ENCODE results near the gene GAL3ST2. TPM values are rescaled to one million over a fixed set of nuclear protein-coding genes. Genes with fewer than 3 reads are reported as not detected.
"Not testable (repeated sequence)": the region's sequence is repeated elsewhere in the genome, so short reads cannot be mapped to it uniquely, and the experiment has no call there.

The GAL3ST2 gene
- polyA plus RNA-seq, 1 experiment, result not detected

DNA sequence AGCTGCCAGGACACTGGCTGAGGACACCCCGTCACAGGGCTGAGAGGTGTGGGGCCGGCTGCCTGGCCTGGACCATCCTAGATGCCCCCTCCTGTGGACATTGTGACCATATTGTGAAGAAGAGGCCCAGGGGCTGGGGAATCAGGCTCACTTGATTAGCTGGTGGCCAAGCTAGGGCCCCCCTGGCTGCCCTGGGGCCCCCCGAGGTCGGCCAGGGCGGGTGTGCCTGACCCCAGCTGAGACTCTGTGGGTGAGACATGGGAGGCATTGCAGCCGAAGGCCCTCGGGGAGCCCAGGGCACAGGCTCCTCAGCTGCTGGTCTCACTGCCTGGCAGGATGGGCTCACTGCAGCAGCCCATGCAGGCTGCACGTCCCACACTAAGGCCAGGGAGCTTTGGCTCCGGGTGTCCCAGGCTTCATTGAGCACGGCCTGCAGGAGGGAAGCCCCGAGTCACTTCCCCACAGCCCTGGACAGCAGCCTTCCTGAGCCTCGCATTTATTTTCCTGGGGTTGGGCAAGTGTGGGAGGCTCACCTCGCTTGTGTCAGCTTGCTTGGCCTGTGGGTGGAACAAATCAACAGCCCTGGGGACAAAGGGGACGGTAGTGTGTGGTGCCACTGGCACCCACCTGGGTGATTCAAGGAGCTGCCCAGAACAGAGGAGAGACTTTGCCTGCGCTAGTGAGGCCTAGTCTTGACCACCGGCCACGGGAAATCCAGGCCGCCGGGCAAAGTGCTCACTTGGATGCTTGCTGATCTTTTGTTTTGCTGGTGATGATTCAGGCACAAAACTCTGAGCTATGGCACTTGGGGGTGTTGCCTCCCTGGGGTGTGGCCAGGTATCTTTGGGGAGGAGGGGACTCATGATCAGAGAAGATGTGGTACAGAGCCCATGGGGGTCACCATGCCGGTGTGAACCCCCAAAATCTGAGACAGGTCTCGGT, 1.3 kb downstream of the GAL3ST2 start:
- DNase-seq (ENCODE audit: low read depth, low spot score), result no peak
- ChIA-PET CTCF (no interaction called here), POLR2A (no interaction called here)
- TF ChIP-seq CTCF (IDR thresholded peaks at IDR 0.05; ENCODE audit: low read depth, low read length), result no peak
- Histone ChIP-seq H3K9me3 (ENCODE audit: control insufficient read depth, insufficient read depth, low read length) (no peaks in the 10 kb centered on the region; the same call in none of the 2 replicates), H3K27me3 (ENCODE audit: control insufficient read depth, insufficient read depth, low read length) (no peaks in the 10 kb centered on the region), H3K27ac (ENCODE audit: low read depth, low read length) (no peak overlapping the region), H3K4me3 (ENCODE audit: low read depth, low read length) (no peak overlapping the region)

- no peak for DNase-seq (ENCODE audit: low read depth, low spot score)
- TF ChIP-seq CTCF (IDR thresholded peaks at IDR 0.05; ENCODE audit: low read depth, low read length), result no peak
- Histone ChIP-seq H3K9me3 (ENCODE audit: control insufficient read depth, insufficient read depth, low read length) (no peaks in the 10 kb centered on the region; the same call in none of the 2 replicates), H3K27ac (ENCODE audit: low read depth, low read length) (no peak overlapping the region), H3K27me3 (ENCODE audit: control insufficient read depth, insufficient read depth, low read length) (no peaks in the 10 kb centered on the region), H3K4me3 (ENCODE audit: low read depth, low read length) (no peak overlapping the region)
- ChIA-PET CTCF (no interaction called here), POLR2A (no interaction called here)
Measured at GRCh38 chr2:241780939-241781569, 4.4 kb downstream of the GAL3ST2 start.

GRCh38 chr2:241782053-241782452, 5.4 kb downstream of the GAL3ST2 start:
- H3K4me3 ChIP-seq (ENCODE audit: low read depth, low read length); DNase-seq (ENCODE audit: low read depth, low spot score); H3K9me3 ChIP-seq (ENCODE audit: control insufficient read depth, insufficient read depth, low read length); CTCF ChIA-PET; H3K27ac ChIP-seq (ENCODE audit: low read depth, low read length); H3K27me3 ChIP-seq (ENCODE audit: control insufficient read depth, insufficient read depth, low read length); POLR2A ChIA-PET: not testable (repeated sequence)

DNA sequence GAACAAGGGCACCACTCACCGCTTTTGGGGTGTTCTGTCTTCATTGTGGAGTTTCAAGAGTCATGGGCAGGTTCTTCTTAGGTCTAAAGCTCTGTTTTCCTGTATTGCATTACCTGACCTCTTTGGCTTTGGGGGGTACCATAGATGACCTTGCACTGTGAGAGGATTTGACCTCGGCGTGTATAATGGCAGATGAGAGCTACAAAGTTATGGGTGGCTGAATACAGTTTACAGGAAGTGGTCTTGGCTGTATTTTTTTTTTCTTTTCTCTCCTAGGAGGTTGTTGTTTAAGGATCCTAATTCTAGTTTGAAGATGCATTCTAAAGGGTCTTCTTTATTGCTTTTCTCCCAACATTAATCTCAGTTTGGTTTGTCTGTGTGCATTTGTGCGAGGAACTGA, 11.5 kb downstream of the GAL3ST2 start:
- ChIA-PET POLR2A (no interaction called here), CTCF (no interaction called here)
- DNase-seq (ENCODE audit: low read depth, low spot score), result no peak
- TF ChIP-seq CTCF (IDR thresholded peaks at IDR 0.05; ENCODE audit: low read depth, low read length), result no peak
- peaks cover 2% of the 10 kb centered on the region for H3K27me3 ChIP-seq (ENCODE audit: control insufficient read depth, insufficient read depth, low read length)
- no peak overlapping the region for H3K4me3 ChIP-seq (ENCODE audit: low read depth, low read length)
- peaks cover 3% of the 10 kb centered on the region; the same call in 1 of the 2 replicates for H3K9me3 ChIP-seq (ENCODE audit: control insufficient read depth, insufficient read depth, low read length)
- no peak overlapping the region for H3K27ac ChIP-seq (ENCODE audit: low read depth, low read length)

DNA sequence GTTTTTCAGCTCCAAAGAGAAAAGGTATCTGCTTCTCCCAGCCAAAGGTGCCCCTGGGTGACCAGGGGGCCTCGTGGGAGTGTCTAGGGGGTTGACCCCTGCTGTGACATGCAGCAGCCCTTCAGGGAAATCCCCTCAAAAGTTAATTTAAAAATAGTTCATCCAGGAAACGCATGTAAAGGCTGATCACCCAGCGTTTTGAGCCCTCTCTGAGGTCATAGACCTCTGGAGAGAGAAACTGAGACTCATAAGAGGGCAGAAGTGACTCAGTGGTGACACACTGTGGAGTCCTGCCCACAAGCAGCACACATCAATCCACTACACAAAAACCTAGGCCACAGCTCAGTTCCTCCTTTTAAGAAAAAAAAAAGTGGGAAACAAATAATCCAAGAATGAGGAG, 11.9 kb downstream of the GAL3ST2 start:
- peaks cover 3% of the 10 kb centered on the region; the same call in 1 of the 2 replicates for H3K9me3 ChIP-seq (ENCODE audit: control insufficient read depth, insufficient read depth, low read length)
- ChIA-PET POLR2A (no interaction called here), CTCF (no interaction called here)
- no peak for DNase-seq (ENCODE audit: low read depth, low spot score)
- peaks cover 2% of the 10 kb centered on the region for H3K27me3 ChIP-seq (ENCODE audit: control insufficient read depth, insufficient read depth, low read length)
- no peak overlapping the region for H3K27ac ChIP-seq (ENCODE audit: low read depth, low read length)
- H3K4me3 ChIP-seq (ENCODE audit: low read depth, low read length), result no peak overlapping the region
- no peak for TF ChIP-seq CTCF (IDR thresholded peaks at IDR 0.05; ENCODE audit: low read depth, low read length)

DNA sequence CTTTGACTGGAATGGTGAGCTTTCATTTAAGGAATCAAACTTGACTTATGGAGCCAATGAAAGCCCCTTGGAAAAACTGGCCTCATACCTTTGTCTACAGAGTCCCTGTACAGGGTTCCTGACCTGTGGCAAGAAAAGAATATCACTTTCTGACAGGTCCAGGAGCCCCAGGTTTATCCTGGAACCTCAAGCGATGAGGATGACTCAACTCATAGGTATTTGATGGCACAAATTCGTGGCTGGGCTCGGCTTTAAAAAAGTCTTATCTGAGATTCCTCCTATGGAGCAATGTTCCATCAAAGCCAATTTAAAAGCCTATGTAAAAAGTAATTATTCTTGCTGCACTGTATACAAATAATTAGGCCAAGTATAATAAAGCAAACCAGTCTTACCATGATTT, 14.8 kb downstream of the GAL3ST2 start:
- CTCF ChIA-PET; POLR2A ChIA-PET; H3K27ac ChIP-seq (ENCODE audit: low read depth, low read length); H3K27me3 ChIP-seq (ENCODE audit: control insufficient read depth, insufficient read depth, low read length); H3K9me3 ChIP-seq (ENCODE audit: control insufficient read depth, insufficient read depth, low read length); DNase-seq (ENCODE audit: low read depth, low spot score); H3K4me3 ChIP-seq (ENCODE audit: low read depth, low read length): not testable (repeated sequence)

Data from AG04450 (cell line).